ENCODE data around the gene TPRN. TPM values are rescaled to one million over a fixed set of nuclear protein-coding genes. Genes with fewer than 3 reads are reported as not detected.
A peak's percentile ranks its signal among the peaks of the same experiment; 100 is the strongest.

Gene TPRN
- total and polyA plus RNA-seq, 9 of the 15 experiments (the other 6 are each of a cell fraction or from before 2014, with no cell fraction given) = 0.31 to 31.9 (median 4.4) TPM

GRCh38 chr9:137223078-137223970, 22.8 kb upstream of the TPRN start:
- CTCF ChIA-PET (ENCODE audit: low intra/inter-chr PET ratio) = interaction anchor here (0.6 to 1.0 kb wide), 2 partner anchors 169 to 436 kb away, joined by 4 read pairs; no protein-coding TSS in a partner anchor
- H2AFZ ChIP-seq (ENCODE audit: low read depth, low read length) = peak overlapping the region; percentile 89
- TF ChIP-seq GABPB1 (CRISPR knock-in tag; IDR thresholded peaks at IDR 0.05) (peak; percentile 92), PHB2 (IDR thresholded peaks at IDR 0.05; ENCODE audit: low read depth) (no peak), GTF2E2 (tag; IDR thresholded peaks at IDR 0.05) (peak; percentile 75; the same call in 1 of the 2 replicates), EGR1 (conservative IDR thresholded peaks at IDR 0.05) (peak; percentile 68; the same call in 1 of the 2 replicates), FOXA3 (CRISPR knock-in tag; conservative IDR thresholded peaks at IDR 0.05 in 1 of 2, IDR thresholded peaks at IDR 0.05 in 1 of 2) (peak in 1 of 2 experiments; percentile 50; a peak in 1 of 4 replicates), HNRNPH1 (optimal IDR thresholded peaks at IDR 0.05; ENCODE audit: low read depth, low read length) (no peak), TBL1XR1 (IDR thresholded peaks at IDR 0.05; ENCODE audit: low read length in 2 of 2) (peak in 1 of 2 experiments; percentile 25; a peak in 2 of 4 replicates), POLR2G (IDR thresholded peaks at IDR 0.05; ENCODE audit: low read depth, low read length) (peak; percentile 86), PRMT5 (CRISPR knock-in tag; IDR thresholded peaks at IDR 0.05) (no peak)

More at GRCh38 chr9:137223078-137223970, 22.8 kb upstream of the TPRN start:
- H3K9me3 ChIP-seq (replicated peaks; ENCODE audit: control insufficient read depth, insufficient read depth, low read depth, low read length) = no peaks in the 10 kb centered on the region
- peak; percentile 94 to 99 (median 96) for DNase-seq (ENCODE audit: extremely low read depth in 1 of 4, low spot score in 3 of 4)
- in situ Hi-C loops (cut with MboI) (no loop called here), intact Hi-C loops (cut with micrococcal nuclease) (no loop called here)
- peak overlapping the region; percentile 85 for H3K4me3 ChIP-seq
- FAIRE-seq = peak; percentile 99
- no peaks in the 10 kb centered on the region for H4K20me1 ChIP-seq (replicated peaks; ENCODE audit: control insufficient read depth, insufficient read depth, low read length)
- 3% methylated on average over 37 of the region's 63 CpGs for WGBS (ENCODE audit: insufficient coverage, low coverage, missing lambda C conversion rate)
- ATAC-seq = peak; percentile 84
- H3K36me3 ChIP-seq (ENCODE audit: control insufficient read depth, insufficient read depth, low read length) = peaks cover 7% of the 10 kb centered on the region; the same call in 1 of the 3 replicates
- peak overlapping the region; percentile 83 for H3K27ac ChIP-seq (ENCODE audit: extremely low read depth, low read depth, low read length)
- H3K79me2 ChIP-seq (ENCODE audit: control insufficient read depth, insufficient read depth, low read length) = peaks cover 7% of the 10 kb centered on the region; the same call in 2 of the 3 replicates
- H3K4me1 ChIP-seq (replicated peaks in 1 of 2; ENCODE audit: control insufficient read depth in 2 of 2, insufficient read depth in 2 of 2, low read length in 2 of 2) = peaks cover 28 to 95% of the 10 kb centered on the region in 2 experiments
- no TSS peak for BruUV-seq (replicated peaks)
- no peaks in the 10 kb centered on the region for H3K27me3 ChIP-seq (ENCODE audit: control insufficient read depth in 2 of 2, insufficient read depth in 2 of 2, low read length in 2 of 2)
- no peaks in the 10 kb centered on the region for H3K9me1 ChIP-seq (ENCODE audit: control insufficient read depth, insufficient read depth, low read length)
- peak overlapping the region; percentile 92 for H3K4me2 ChIP-seq (ENCODE audit: insufficient read depth, low read length)
- H3K9ac ChIP-seq (ENCODE audit: insufficient read depth in 1 of 2, low read depth in 2 of 2, low read length in 2 of 2) = peak overlapping the region; percentile 85 to 97
- POLR2A ChIA-PET = interaction anchor here (0.6 to 2.1 kb wide), 12 partner anchors 13 to 177 kb away, joined by 3 to 12 read pairs (median 4); partner anchors contain the start of genes SAPCD2, TPRN and TUBB4B
